ENCODE measurements around the gene BLID.

BLID gene

GRCh38 chr11:122104341-122104740 lies 11.7 kb downstream of the BLID start:
- no peak for DNase-seq (ENCODE audit: low spot score)

GRCh38 chr11:122103726-122104125 lies 12.3 kb downstream of the BLID start:
- DNase-seq (ENCODE audit: low spot score), result no peak

GRCh38 chr11:122103321-122103720 lies 12.7 kb downstream of the BLID start:
- no peak for DNase-seq (ENCODE audit: low spot score)

- DNase-seq (ENCODE audit: low spot score), result no peak
Observed at GRCh38 chr11:122102426-122102825, 13.6 kb downstream of the BLID start.

- DNase-seq (ENCODE audit: low spot score), result no peak
Observed at GRCh38 chr11:122101625-122102291, 14.3 kb downstream of the BLID start.

GRCh38 chr11:122100756-122101080 lies 15.3 kb downstream of the BLID start:
- DNase-seq (ENCODE audit: low spot score), result no peak

- no peak for DNase-seq (ENCODE audit: low spot score)
Observed at GRCh38 chr11:122100037-122100755, 15.8 kb downstream of the BLID start.

GRCh38 chr11:122099374-122100036 lies 16.5 kb downstream of the BLID start:
- no peak for DNase-seq (ENCODE audit: low spot score)

GRCh38 chr11:122098261-122098980 lies 17.6 kb downstream of the BLID start:
- no peak for DNase-seq (ENCODE audit: low spot score)

GRCh38 chr11:122097419-122098001 lies 18.5 kb downstream of the BLID start:
- no peak for DNase-seq (ENCODE audit: low spot score)

GRCh38 chr11:122096272-122097112 lies 19.5 kb downstream of the BLID start:
- no peak for DNase-seq (ENCODE audit: low spot score)

- DNase-seq (ENCODE audit: low spot score), result no peak
Observed at GRCh38 chr11:122095681-122096262, 20.2 kb downstream of the BLID start.

GRCh38 chr11:122094836-122095235 lies 21.2 kb downstream of the BLID start:
- no peak for DNase-seq (ENCODE audit: low spot score)

- no peak for DNase-seq (ENCODE audit: low spot score)
Observed at GRCh38 chr11:122093731-122094275, 22.2 kb downstream of the BLID start.

- DNase-seq (ENCODE audit: low spot score), result no peak
Observed at GRCh38 chr11:122091835-122092234, 24.2 kb downstream of the BLID start.

GRCh38 chr11:122089111-122089510 lies 26.9 kb downstream of the BLID start:
- DNase-seq (ENCODE audit: low spot score), result no peak

GRCh38 chr11:122085712-122086111 lies 30.3 kb downstream of the BLID start:
- no peak for DNase-seq (ENCODE audit: low spot score)

GRCh38 chr11:122085264-122085663 lies 30.8 kb downstream of the BLID start:
- no peak for DNase-seq (ENCODE audit: low spot score)

- no peak for DNase-seq (ENCODE audit: low spot score)
Observed at GRCh38 chr11:122082205-122082604, 33.8 kb downstream of the BLID start.

GRCh38 chr11:122081073-122081472 lies 34.9 kb downstream of the BLID start:
- no peak for DNase-seq (ENCODE audit: low spot score)

- DNase-seq (ENCODE audit: low spot score), result no peak
Observed at GRCh38 chr11:122077459-122077858, 38.6 kb downstream of the BLID start.

All from NAMALWA (cell line).